ENCODE data around the gene AVPR1B. TPM values are rescaled to one million over a fixed set of nuclear protein-coding genes. Genes with fewer than 3 reads are reported as not detected.

AVPR1B gene
- total RNA-seq, 1 donor: not detected

- H3K4me3 ChIP-seq (ENCODE audit: low read depth, low read length): no peak overlapping the region
- no peak for DNase-seq (ENCODE audit: low read depth)
- TF ChIP-seq CTCF (IDR thresholded peaks at IDR 0.05; ENCODE audit: insufficient read depth, low read depth, low read length): no peak
Measured at GRCh38 chr1:206087091-206087490, 30.1 kb downstream of the AVPR1B start.

- no peak for DNase-seq (ENCODE audit: low read depth)
- no peak overlapping the region for H3K4me3 ChIP-seq (ENCODE audit: low read depth, low read length)
- TF ChIP-seq CTCF (IDR thresholded peaks at IDR 0.05; ENCODE audit: insufficient read depth, low read depth, low read length): no peak
Measured at GRCh38 chr1:206083750-206084149, 33.4 kb downstream of the AVPR1B start.

- no peak for DNase-seq (ENCODE audit: low read depth)
- TF ChIP-seq CTCF (IDR thresholded peaks at IDR 0.05; ENCODE audit: insufficient read depth, low read depth, low read length): no peak
- no peak overlapping the region for H3K4me3 ChIP-seq (ENCODE audit: low read depth, low read length)
Measured at GRCh38 chr1:206082831-206083695, 34.1 kb downstream of the AVPR1B start.

DNA sequence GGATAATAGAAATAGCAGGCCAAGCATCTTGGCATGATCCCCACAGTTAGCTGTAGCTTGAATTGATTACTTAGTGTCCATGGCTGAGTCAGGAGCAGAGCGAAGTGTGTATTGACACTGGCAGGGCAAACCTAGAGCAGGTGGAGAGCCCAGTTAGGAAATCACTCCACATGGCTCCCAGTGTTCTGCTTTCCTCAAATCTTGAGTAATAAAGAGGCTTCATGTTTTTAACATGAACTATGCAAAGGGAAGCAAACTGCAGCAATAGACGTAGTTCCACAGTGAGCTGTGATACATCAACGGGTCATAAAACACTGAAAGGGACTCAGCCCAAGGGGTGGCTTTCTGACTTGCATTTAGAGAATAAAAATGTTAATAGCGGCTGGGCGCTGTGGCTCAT, 35.3 kb downstream of the AVPR1B start:
- peak; percentile 38 for DNase-seq (ENCODE audit: low read depth)
- no peak for TF ChIP-seq CTCF (IDR thresholded peaks at IDR 0.05; ENCODE audit: insufficient read depth, low read depth, low read length)

GRCh38 chr1:206080026-206080820, 37.0 kb downstream of the AVPR1B start:
- TF ChIP-seq CTCF (IDR thresholded peaks at IDR 0.05; ENCODE audit: insufficient read depth, low read depth, low read length): no peak
- no peak overlapping the region for H3K4me3 ChIP-seq (ENCODE audit: low read depth, low read length)
- no peak for DNase-seq (ENCODE audit: low read depth)

More for the DNA sequence above, 35.3 kb downstream of the AVPR1B start:
- H3K4me3 ChIP-seq (ENCODE audit: low read depth, low read length): no peak overlapping the region

DNA sequence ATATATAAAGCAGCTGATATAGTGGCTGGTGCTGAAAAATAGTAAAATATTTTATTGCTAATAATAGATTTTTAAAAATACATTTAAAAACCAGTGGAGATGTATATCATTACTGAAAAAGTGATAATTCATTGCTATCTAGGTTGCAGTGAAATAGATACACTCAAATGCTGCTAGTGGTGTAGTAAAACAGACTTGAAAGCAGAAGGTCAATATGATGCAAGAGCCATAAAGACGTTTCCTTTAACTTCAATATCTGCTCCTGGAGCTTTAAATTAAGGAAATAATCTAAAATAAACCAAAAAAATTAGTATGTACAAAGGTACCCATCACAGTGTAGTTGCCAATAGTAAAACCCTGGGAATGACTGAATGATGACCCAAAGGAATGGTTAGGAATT, 38.1 kb downstream of the AVPR1B start:
- no peak for DNase-seq (ENCODE audit: low read depth)
- no peak for TF ChIP-seq CTCF (IDR thresholded peaks at IDR 0.05; ENCODE audit: insufficient read depth, low read depth, low read length)
- no peak overlapping the region for H3K4me3 ChIP-seq (ENCODE audit: low read depth, low read length)
